Astrocyte (in vitro differentiated cells and primary cell): Measurements from ENCODE around the gene COL4A6. TPM values are rescaled to one million over a fixed set of nuclear protein-coding genes. Genes with fewer than 3 reads are reported as not detected.

Source experiments
- DNase-seq: peaks from one replicate; pipeline ENCODE4 v3.0.0-alpha.2; 2010; ENCODE audit warnings: low read depth
- FAIRE-seq: peaks from 2 replicates; lab custom pipeline; 2011; peaks lifted over from hg19 to GRCh38; lab: Jason Lieb, UNC
- H2AFZ ChIP-seq: 2 replicates; pipeline ENCODE4 v1.6.0; 2012; ENCODE audit warnings: low read depth, low read length, inconsistent platforms
- H3K27ac ChIP-seq: 2 replicates; pipeline ENCODE4 v1.5.1; 2011; ENCODE audit warnings: low read depth, low read length, inconsistent platforms
- H3K27me3 ChIP-seq: 2 replicates; pipeline ENCODE4 v1.6.0; 2011; ENCODE audit warnings: low read length, inconsistent platforms; ENCODE audit not compliant: insufficient read depth
- H3K36me3 ChIP-seq: 2 replicates; pipeline ENCODE4 v1.5.1; 2011; ENCODE audit warnings: low read length, inconsistent platforms; ENCODE audit not compliant: insufficient read depth
- H3K4me1 ChIP-seq: 2 replicates; pipeline ENCODE4 v1.5.1; 2011; ENCODE audit warnings: low read length, inconsistent platforms; ENCODE audit not compliant: insufficient read depth
- H3K4me2 ChIP-seq: 2 replicates; pipeline ENCODE4 v1.6.0; 2012; ENCODE audit warnings: low read length, inconsistent platforms
- H3K4me3 ChIP-seq: 2 replicates; pipeline ENCODE4 v1.5.1; 2011; ENCODE audit warnings: low read depth, mild to moderate bottlenecking, low read length, inconsistent platforms; ENCODE audit not compliant: insufficient read depth
- H3K79me2 ChIP-seq: 2 replicates; pipeline ENCODE4 v1.6.0; 2012; ENCODE audit warnings: mild to moderate bottlenecking, low read length, inconsistent platforms; ENCODE audit not compliant: insufficient read depth
- H3K9ac ChIP-seq: 2 replicates; pipeline ENCODE4 v1.6.0; 2012; ENCODE audit warnings: mild to moderate bottlenecking, low read length, inconsistent platforms
- H3K9me3 ChIP-seq: 2 replicates; pipeline ENCODE4 v1.5.1; 2012; ENCODE audit warnings: low read depth, mild to moderate bottlenecking, low read length, inconsistent platforms; ENCODE audit not compliant: insufficient read depth
- H4K20me1 ChIP-seq: 2 replicates; pipeline ENCODE4 v1.6.0; 2012; ENCODE audit warnings: low read length, inconsistent platforms; ENCODE audit not compliant: insufficient read depth
- H3K27ac Mint-ChIP-seq: one replicate; pipeline ENCODE4 v1.8.0; 2021; ENCODE audit warnings: mild to moderate bottlenecking, mixed read lengths; ENCODE audit not compliant: unreplicated experiment
- H3K27me3 Mint-ChIP-seq: one replicate; pipeline ENCODE4 v1.8.0; 2021; ENCODE audit warnings: low read depth, mixed read lengths; ENCODE audit not compliant: unreplicated experiment
- H3K36me3 Mint-ChIP-seq: one replicate; pipeline ENCODE4 v1.8.0; 2021; ENCODE audit warnings: low read depth, mixed read lengths; ENCODE audit not compliant: unreplicated experiment
- H3K4me1 Mint-ChIP-seq: one replicate; pipeline ENCODE4 v1.8.0; 2021; ENCODE audit warnings: low read depth, mixed read lengths; ENCODE audit not compliant: unreplicated experiment
- H3K4me3 Mint-ChIP-seq: one replicate; pipeline ENCODE4 v1.8.0; 2021; ENCODE audit warnings: mild to moderate bottlenecking, moderate library complexity, mixed read lengths; ENCODE audit not compliant: unreplicated experiment
- H3K9me3 Mint-ChIP-seq: one replicate; pipeline ENCODE4 v1.8.0; 2021; ENCODE audit warnings: mild to moderate bottlenecking, mixed read lengths; ENCODE audit not compliant: unreplicated experiment
- CTCF ChIP-seq: IDR thresholded peaks from 2 replicates; pipeline ENCODE4 v1.5.1; 2011; ENCODE audit warnings: low read depth, mild to moderate bottlenecking, inconsistent platforms, low read length, moderate library complexity; ENCODE audit not compliant: insufficient read depth
- EZH2 ChIP-seq: IDR thresholded peaks from 2 replicates; pipeline ENCODE4 v1.6.1; 2012; ENCODE audit warnings: mild to moderate bottlenecking, low read length, inconsistent platforms; ENCODE audit not compliant: insufficient read depth
- total RNA-seq: library from RNA; stranded (reverse); gene quantifications from 2 replicates; pipeline ENCODE4 v1.2.1, GENCODE V29; 2021

The COL4A6 gene
- total RNA-seq, 1 donor from 2014 or later, result 8.1 TPM

- H2AFZ ChIP-seq, result no peak overlapping the region
- no peaks in the 10 kb centered on the region for H3K4me1 Mint-ChIP-seq
- H4K20me1 ChIP-seq, result no peaks in the 10 kb centered on the region
- H3K27ac ChIP-seq, result no peak overlapping the region
- no peaks in the 10 kb centered on the region for H3K36me3 Mint-ChIP-seq
- no peak overlapping the region for H3K9ac ChIP-seq
- no peaks in the 10 kb centered on the region for H3K36me3 ChIP-seq
- no peak overlapping the region for H3K27ac Mint-ChIP-seq
- no peaks in the 10 kb centered on the region for H3K79me2 ChIP-seq
- no peak overlapping the region for H3K4me3 ChIP-seq
- H3K9me3 ChIP-seq, result no peaks in the 10 kb centered on the region
- H3K4me3 Mint-ChIP-seq, result no peak overlapping the region
- DNase-seq (no peak), FAIRE-seq (no peak)
- TF ChIP-seq CTCF, result no peak
- TF ChIP-seq EZH2, result no peak
- no peaks in the 10 kb centered on the region for H3K4me1 ChIP-seq
- H3K27me3 Mint-ChIP-seq, result no peaks in the 10 kb centered on the region
- H3K9me3 Mint-ChIP-seq, result no peaks in the 10 kb centered on the region
- H3K27me3 ChIP-seq, result no peaks in the 10 kb centered on the region
- no peak overlapping the region for H3K4me2 ChIP-seq
Measured at GRCh38 chrX:108264376-108264775, 173.8 kb downstream of the COL4A6 start.

GRCh38 chrX:108261549-108262203 is 176.5 kb downstream of the COL4A6 start:
- no peaks in the 10 kb centered on the region for H3K4me1 ChIP-seq
- no peak for TF ChIP-seq EZH2
- TF ChIP-seq CTCF, result no peak
- peak; percentile 37 for DNase-seq
- FAIRE-seq, result no peak
- no peaks in the 10 kb centered on the region for H3K9me3 ChIP-seq
- Mint-ChIP-seq H3K36me3 (no peaks in the 10 kb centered on the region), H3K27ac (no peak overlapping the region), H3K4me3 (no peak overlapping the region), H3K9me3 (no peaks in the 10 kb centered on the region), H3K4me1 (peaks cover 3% of the 10 kb centered on the region), H3K27me3 (no peaks in the 10 kb centered on the region)
- H3K9ac ChIP-seq, result no peak overlapping the region
- no peak overlapping the region for H3K4me3 ChIP-seq
- H4K20me1 ChIP-seq, result no peaks in the 10 kb centered on the region
- no peaks in the 10 kb centered on the region for H3K36me3 ChIP-seq
- no peak overlapping the region for H3K4me2 ChIP-seq
- H2AFZ ChIP-seq, result no peak overlapping the region
- H3K27ac ChIP-seq, result no peak overlapping the region
- no peaks in the 10 kb centered on the region for H3K79me2 ChIP-seq
- H3K27me3 ChIP-seq, result no peaks in the 10 kb centered on the region

DNA sequence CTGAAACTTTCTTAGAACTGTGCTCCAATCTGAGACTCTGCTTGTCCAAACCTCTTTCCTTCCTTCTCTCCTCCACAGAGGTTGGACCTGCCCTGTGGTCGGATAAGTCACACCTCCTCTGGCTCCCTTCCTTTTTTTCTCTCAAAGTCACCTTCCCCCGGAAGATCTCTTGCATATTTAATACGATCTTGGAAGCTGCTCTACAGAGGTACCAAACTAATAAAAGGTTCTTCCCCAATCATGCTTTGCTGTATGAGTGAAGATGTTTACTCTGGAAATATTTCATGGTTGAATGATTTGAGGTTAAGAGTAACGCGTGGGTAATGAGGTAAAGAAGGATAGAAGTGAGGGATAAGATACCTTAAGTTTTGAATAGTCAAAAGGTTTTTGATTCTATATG is 180.7 kb downstream of the COL4A6 start:
- Histone ChIP-seq H3K36me3 (no peaks in the 10 kb centered on the region), H3K9me3 (no peaks in the 10 kb centered on the region), H3K27ac (no peak overlapping the region), H4K20me1 (no peaks in the 10 kb centered on the region), H3K9ac (no peak overlapping the region), H3K4me2 (no peak overlapping the region), H3K4me3 (no peak overlapping the region), H3K79me2 (no peaks in the 10 kb centered on the region), H3K4me1 (no peaks in the 10 kb centered on the region), H3K27me3 (no peaks in the 10 kb centered on the region), H2AFZ (no peak overlapping the region)
- no peak for TF ChIP-seq EZH2
- no peak for FAIRE-seq
- Mint-ChIP-seq H3K27me3 (no peaks in the 10 kb centered on the region), H3K27ac (no peak overlapping the region), H3K36me3 (no peaks in the 10 kb centered on the region), H3K4me3 (no peak overlapping the region), H3K4me1 (peaks cover 5% of the 10 kb centered on the region), H3K9me3 (peaks cover 1% of the 10 kb centered on the region)
- no peak for DNase-seq
